IMR-90 (cell line): ENCODE results near the gene SDC3. TPM values are rescaled to one million over a fixed set of nuclear protein-coding genes. Genes with fewer than 3 reads are reported as not detected.

ENCODE experiments used
- ATAC-seq: fragments of 200-7000 bp; cut with Tn5 transposase; 2 replicates; pipeline ENCODE4 v1.9.1; 2020; ENCODE audit warnings: low read depth, mild to moderate bottlenecking, moderate library complexity
- BruUV-seq: library from RNA; stranded (reverse); fragments of 400-500 nt; replicated peaks from 2 replicates; lab custom pipeline; 2021; lab: Mats Ljungman, UMichigan
- CTCF ChIA-PET: fragments of 300-600 bp; formaldehyde crosslinking; extraction: SDS; loops from one replicate; lab custom pipeline; 2021; ENCODE audit warnings: antibody characterized with exemption; lab: Yijun Ruan, JAX
- POLR2A ChIA-PET: fragments of 300-600 bp; sonication (Branson Sonifier 250); formaldehyde crosslinking; loops from one replicate; lab custom pipeline; 2022; ENCODE audit warnings: antibody characterized with exemption; ENCODE audit not compliant: unreplicated experiment; lab: Charles Lee
- DNase-seq: peaks from one replicate; pipeline ENCODE4 v3.0.0; 2013
- H2AFZ ChIP-seq: replicated peaks from 2 replicates; pipeline ENCODE3; 2013; ENCODE audit warnings: low read length, mild to moderate bottlenecking; ENCODE audit not compliant: poor library complexity
- H2AK5ac ChIP-seq: 2 replicates; pipeline ENCODE4 v1.6.1; 2013; ENCODE audit warnings: low read depth, low read length, inconsistent platforms
- H2AK9ac ChIP-seq: replicated peaks from 2 replicates; pipeline ENCODE3; 2013; ENCODE audit warnings: mild to moderate bottlenecking, low read depth, low read length, moderate library complexity; ENCODE audit not compliant: poor library complexity
- H2BK120ac ChIP-seq: 2 replicates; pipeline ENCODE4 v1.6.1; 2013; ENCODE audit warnings: low read depth, low read length, inconsistent platforms
- H2BK15ac ChIP-seq: 3 replicates; pipeline ENCODE4 v1.6.1; 2013; ENCODE audit warnings: low read depth, low read length, inconsistent platforms
- H2BK20ac ChIP-seq: 2 replicates; pipeline ENCODE4 v1.6.1; 2013; ENCODE audit warnings: low read depth, mild to moderate bottlenecking, inconsistent platforms, low read length, moderate library complexity
- H2BK5ac ChIP-seq: 2 replicates; pipeline ENCODE4 v1.6.1; 2013; ENCODE audit warnings: mild to moderate bottlenecking, low read depth, low read length, inconsistent platforms; ENCODE audit not compliant: poor library complexity, severe bottlenecking
- H3K14ac ChIP-seq: replicated peaks from 2 replicates; pipeline ENCODE4 v1.6.1; 2013; ENCODE audit warnings: low read depth, low read length, inconsistent platforms
- H3K18ac ChIP-seq: 2 replicates; pipeline ENCODE4 v1.6.1; 2013; ENCODE audit warnings: low read depth, low read length, control low read depth
- H3K23ac ChIP-seq: 2 replicates; pipeline ENCODE4 v1.6.1; 2013; ENCODE audit warnings: low read depth, low read length, inconsistent platforms
- H3K27ac ChIP-seq: 2 replicates; pipeline ENCODE4 v1.5.1; 2013; ENCODE audit warnings: mild to moderate bottlenecking, control low read depth, low read length; ENCODE audit not compliant: insufficient read depth
- H3K27me3 ChIP-seq: 2 replicates; pipeline ENCODE4 v1.6.1; 2013; ENCODE audit warnings: low read length; ENCODE audit not compliant: control insufficient read depth, insufficient read depth
- H3K36me3 ChIP-seq: 2 replicates; pipeline ENCODE4 v1.6.1; 2013; ENCODE audit warnings: low read length, mixed read lengths; ENCODE audit not compliant: control insufficient read depth, insufficient read depth
- H3K4ac ChIP-seq: 2 replicates; pipeline ENCODE4 v1.6.1; 2013; ENCODE audit warnings: low read depth, low read length, inconsistent platforms
- H3K4me1 ChIP-seq: 2 replicates; pipeline ENCODE4 v1.6.1; 2013; ENCODE audit warnings: low read length, mixed read lengths; ENCODE audit not compliant: control insufficient read depth, insufficient read depth
- H3K4me2 ChIP-seq: 2 replicates; pipeline ENCODE4 v1.6.1; 2013; ENCODE audit warnings: low read depth, mild to moderate bottlenecking, control low read depth, low read length, moderate library complexity
- H3K4me3 ChIP-seq: 2 replicates; pipeline ENCODE4 v1.5.1; 2013; ENCODE audit warnings: low read depth, mild to moderate bottlenecking, control low read depth, low read length, moderate library complexity; ENCODE audit not compliant: insufficient read depth
- H3K56ac ChIP-seq: 2 replicates; pipeline ENCODE4 v1.6.1; 2013; ENCODE audit warnings: low read length, inconsistent platforms; ENCODE audit not compliant: insufficient read depth; ENCODE audit errors: extremely low read depth
- H3K79me1 ChIP-seq, 2 experiments: 2 replicates each; pipeline ENCODE4 v1.6.1; 2013; ENCODE audit warnings: low read length in 2 of 2, inconsistent platforms in 1 of 2, low read depth in 1 of 2
- H3K9ac ChIP-seq: 2 replicates; pipeline ENCODE4 v1.6.1; 2013; ENCODE audit warnings: low read depth, low read length, control low read depth
- H3K9me1 ChIP-seq: 2 replicates; pipeline ENCODE4 v1.6.1; 2013; ENCODE audit warnings: low read length, inconsistent platforms; ENCODE audit not compliant: insufficient read depth
- H3K9me3 ChIP-seq: 2 replicates; pipeline ENCODE4 v1.6.1; 2013; ENCODE audit warnings: low read length; ENCODE audit not compliant: control insufficient read depth, insufficient read depth
- H4K20me1 ChIP-seq: 2 replicates; pipeline ENCODE4 v1.6.1; 2013; ENCODE audit warnings: low read length, inconsistent platforms; ENCODE audit not compliant: insufficient read depth
- H4K5ac ChIP-seq: 2 replicates; pipeline ENCODE4 v1.6.1; 2013; ENCODE audit warnings: mild to moderate bottlenecking, low read depth, low read length, control low read depth
- H4K8ac ChIP-seq, 2 experiments: 2 replicates each; pipeline ENCODE4 v1.6.1; 2013; ENCODE audit warnings: low read depth in 2 of 2, low read length in 2 of 2, control low read depth in 1 of 2, inconsistent platforms in 1 of 2
- H4K91ac ChIP-seq: 2 replicates; pipeline ENCODE4 v1.6.1; 2013; ENCODE audit warnings: low read depth, low read length, inconsistent platforms; ENCODE audit not compliant: insufficient read depth
- CHD1 ChIP-seq: IDR thresholded peaks from 2 replicates; pipeline ENCODE4 v1.6.1; 2012; ENCODE audit warnings: low read depth, low read length, improper control_type of control experiment
- CTCF ChIP-seq: conservative IDR thresholded peaks from 2 replicates; pipeline ENCODE4 v1.5.1; 2012; ENCODE audit warnings: mild to moderate bottlenecking, low read depth, low read length, improper control_type of control experiment
- FOS ChIP-seq: fragments of 150-350 bp; IDR thresholded peaks from 2 replicates; pipeline ENCODE4 v1.6.1; 2016; ENCODE audit warnings: low read depth, low read length
- MAFK ChIP-seq: IDR thresholded peaks from 2 replicates; pipeline ENCODE4 v1.6.1; 2012; ENCODE audit warnings: low read depth, low read length, improper control_type of control experiment
- MXI1 ChIP-seq: IDR thresholded peaks from 2 replicates; pipeline ENCODE4 v1.6.1; 2012; ENCODE audit warnings: low read depth, mild to moderate bottlenecking, low read length, moderate library complexity, borderline replicate concordance
- NFE2L2 ChIP-seq: fragments of 150-350 bp; IDR thresholded peaks from 2 replicates; pipeline ENCODE4 v1.6.1; 2016; ENCODE audit warnings: low read depth, mild to moderate bottlenecking, low read length
- POLR2A ChIP-seq: IDR thresholded peaks from 2 replicates; pipeline ENCODE4 v1.6.1; 2012; ENCODE audit warnings: mild to moderate bottlenecking, low read depth, low read length
- RCOR1 ChIP-seq: IDR thresholded peaks from 2 replicates; pipeline ENCODE4 v1.6.1; 2012; ENCODE audit warnings: mild to moderate bottlenecking, low read length, improper control_type of control experiment; ENCODE audit not compliant: insufficient replicate concordance
- RFX5 ChIP-seq: IDR thresholded peaks from 2 replicates; pipeline ENCODE4 v1.8.0; 2012; ENCODE audit warnings: low read depth, mild to moderate bottlenecking, low read length, moderate library complexity
- SMC3 ChIP-seq: fragments of 150-350 bp; IDR thresholded peaks from 2 replicates; pipeline ENCODE4 v1.6.1; 2016; ENCODE audit warnings: low read depth, mild to moderate bottlenecking, antibody characterized with exemption, low read length, moderate library complexity
- USF2 ChIP-seq: fragments of 150-350 bp; IDR thresholded peaks from 2 replicates; pipeline ENCODE4 v1.6.1; 2017; ENCODE audit warnings: mild to moderate bottlenecking, antibody characterized with exemption, low read length, low read depth
- WGBS, 2 experiments: methylation state at CpG; one replicate each; pipeline versions ENCODE4 v1.1.5 to v1.1.7; 2013; ENCODE audit warnings: missing lambda C conversion rate in 2 of 2; ENCODE audit not compliant: insufficient read length in 1 of 2; ENCODE audit errors: extremely low coverage in 2 of 2; 5-methylcytosine and 5-hydroxymethylcytosine counted together
- dilution Hi-C: fragments of 300-500 bp; cut with HindIII; formaldehyde crosslinking; loops from one replicate; pipeline ENCODE4 v1.14.3; 2018; ENCODE audit warnings: low sequenced_read_pairs; ENCODE audit not compliant: unreplicated experiment
- in situ Hi-C: fragments of 300-500 bp; cut with MboI; formaldehyde crosslinking; loops from 3 replicates; pipeline ENCODE4 v1.14.3; 2019; ENCODE audit warnings: low sequenced_read_pairs, inconsistent platforms, mixed read lengths
- intact Hi-C: fragments of 100-400 bp; cut with micrococcal nuclease; formaldehyde crosslinking; loops from 2 replicates; pipeline ENCODE4 v1.10.0; 2022
- polyA plus RNA-seq, 3 experiments: library from polyadenylated mRNA; depleted of rRNA; stranded (reverse); fragments of >200 nt; gene quantifications; 2 replicates each; pipeline ENCODE4 v1.2.3, GENCODE V29; 2012; ENCODE audit warnings: low replicate concordance in 1 of 3
- total RNA-seq: library from RNA; depleted of rRNA; stranded (reverse); fragments of >200 nt; gene quantifications from 2 replicates; pipeline ENCODE4 v1.2.3, GENCODE V29; 2012

SDC3 gene
- total and polyA plus RNA-seq, 2 of the 4 experiments (the other 2 are of a cell fraction) = 13.1 to 71.5 TPM

GRCh38 chr1:30845904-30846290 lies 62.7 kb downstream of the SDC3 start:
- H3K4ac ChIP-seq = no peak overlapping the region
- H4K91ac ChIP-seq = no peak overlapping the region
- peaks cover 24% of the 10 kb centered on the region for H3K27me3 ChIP-seq
- H3K36me3 ChIP-seq = no peaks in the 10 kb centered on the region
- peaks cover 6% of the 10 kb centered on the region; the same call in 1 of the 2 replicates for H3K9me1 ChIP-seq
- no peak for DNase-seq
- no peaks in the 10 kb centered on the region for H3K9me3 ChIP-seq
- no peak overlapping the region for H3K14ac ChIP-seq
- H4K20me1 ChIP-seq = no peaks in the 10 kb centered on the region
- no peak overlapping the region for H3K9ac ChIP-seq
- in situ Hi-C loops (no loop called here), dilution Hi-C loops (no loop called here), intact Hi-C loops (no loop called here)
- H2BK120ac ChIP-seq = no peak overlapping the region
- no TSS peak for BruUV-seq
- 0 out of 2 replicates have a peak overlapping the region, but pooled peaks have one; percentile 26 for H3K4me2 ChIP-seq
- no peak overlapping the region for H2AK5ac ChIP-seq
- H3K79me1 ChIP-seq = no peaks in the 10 kb centered on the region
- H2AFZ ChIP-seq = no peak overlapping the region
- H3K18ac ChIP-seq = no peak overlapping the region
- no peak for TF ChIP-seq MAFK
- no peak for TF ChIP-seq FOS
- no peak for TF ChIP-seq SMC3
- no peak for TF ChIP-seq CTCF
- TF ChIP-seq USF2 = no peak
- no peak for TF ChIP-seq CHD1
- no peak for TF ChIP-seq NFE2L2
- TF ChIP-seq RFX5 = no peak
- no peak for TF ChIP-seq RCOR1
- TF ChIP-seq MXI1 = no peak
- TF ChIP-seq POLR2A = no peak
- H4K5ac ChIP-seq = no peak overlapping the region
- H3K4me1 ChIP-seq = peaks cover 4% of the 10 kb centered on the region; the same call in 1 of the 2 replicates
- no peak overlapping the region for H2BK5ac ChIP-seq
- no peak overlapping the region for H3K4me3 ChIP-seq
- H2BK15ac ChIP-seq = no peak overlapping the region; the same call in 2 of the 3 replicates
- ChIA-PET CTCF (no interaction called here), POLR2A (no interaction called here)
- no peak for ATAC-seq
- H3K23ac ChIP-seq = no peak overlapping the region
- no peak overlapping the region for H3K27ac ChIP-seq
- no peak overlapping the region for H3K56ac ChIP-seq
- no CpG with 5 or more reads among the region's 7 CpGs for WGBS, 2 experiments
- no peak overlapping the region for H4K8ac ChIP-seq
- peak overlapping the region; percentile 70 for H2AK9ac ChIP-seq
- no peak overlapping the region for H2BK20ac ChIP-seq
